Dermis lymphatic vessel endothelial cell (primary cell): ENCODE results near the gene ZNF616. TPM values are rescaled to one million over a fixed set of nuclear protein-coding genes. Genes with fewer than 3 reads are reported as not detected.

Source experiments
- total RNA-seq: library from RNA; depleted of rRNA; stranded (reverse); fragments of >200 nt; gene quantifications from 2 replicates; pipeline ENCODE4 v1.2.1, GENCODE V29; 2014

ZNF616 gene
- 7.2 and 10.7 TPM in 2 replicates for total RNA-seq

GRCh38 chr19:52139252-52140031, at the start of gene ZNF616:
ZNF616 (minus strand) TSS chr19:52139938; CDS start chr19:52130512, 9,426 bp downstream.

GRCh38 chr19:52171321-52172169, 31.8 kb upstream of the ZNF616 start, which contains the start of gene ZNF836:
ZNF836 (minus strand) TSS chr19:52171621; CDS start chr19:52168072, 3,549 bp downstream.

GRCh38 chr19:52095172-52096014, 44.3 kb downstream of the ZNF616 start, which contains the start of gene ZNF841:
ZNF841 (minus strand) TSS chr19:52095765; CDS start chr19:52084801, 10,964 bp downstream.

Other genes with a start within 250 kb of the ZNF616 start
- 7.4 and 11.0 TPM in 2 replicates for gene ZNF649, start 234.9 kb downstream of the ZNF616 start, total RNA-seq
- 8.5 and 10.5 TPM in 2 replicates for gene ZNF613, start 212.5 kb downstream of the ZNF616 start, total RNA-seq
- gene ZNF350, start 153.1 kb downstream of the ZNF616 start, total RNA-seq = 11.2 and 13.0 TPM in 2 replicates
- 11.5 and 18.3 TPM in 2 replicates for gene ZNF615, start 131.7 kb downstream of the ZNF616 start, total RNA-seq
- gene ZNF614, start 111.6 kb downstream of the ZNF616 start, total RNA-seq = 7.6 and 15.0 TPM in 2 replicates
- 5.4 and 8.5 TPM in 2 replicates for gene ZNF432, start 91.1 kb downstream of the ZNF616 start, total RNA-seq
- 9.3 and 14.6 TPM in 2 replicates for gene ZNF841, start 44.2 kb downstream of the ZNF616 start, total RNA-seq
- gene ZNF836, start 31.7 kb upstream of the ZNF616 start, total RNA-seq = 7.3 and 11.1 TPM in 2 replicates
- gene PPP2R1A, start 50.1 kb upstream of the ZNF616 start, total RNA-seq = 85.4 and 96.3 TPM in 2 replicates
- gene ZNF766, start 129.6 kb upstream of the ZNF616 start, total RNA-seq = 9.3 and 11.3 TPM in 2 replicates
- gene ZNF480, start 157.2 kb upstream of the ZNF616 start, total RNA-seq = 3.9 and 7.1 TPM in 2 replicates
- 1.2 and 2.0 TPM in 2 replicates for gene ZNF610, start 196.3 kb upstream of the ZNF616 start, total RNA-seq
- 20.6 and 25.8 TPM in 2 replicates for gene ZNF880, start 230.0 kb upstream of the ZNF616 start, total RNA-seq